ENCODE results near the gene YEATS2.
A peak's percentile ranks its signal among the peaks of the same experiment; 100 is the strongest.

Gene YEATS2

GRCh38 chr3:183833516-183833915, 135.9 kb downstream of the YEATS2 start:
- TF ChIP-seq, protein P1, sequence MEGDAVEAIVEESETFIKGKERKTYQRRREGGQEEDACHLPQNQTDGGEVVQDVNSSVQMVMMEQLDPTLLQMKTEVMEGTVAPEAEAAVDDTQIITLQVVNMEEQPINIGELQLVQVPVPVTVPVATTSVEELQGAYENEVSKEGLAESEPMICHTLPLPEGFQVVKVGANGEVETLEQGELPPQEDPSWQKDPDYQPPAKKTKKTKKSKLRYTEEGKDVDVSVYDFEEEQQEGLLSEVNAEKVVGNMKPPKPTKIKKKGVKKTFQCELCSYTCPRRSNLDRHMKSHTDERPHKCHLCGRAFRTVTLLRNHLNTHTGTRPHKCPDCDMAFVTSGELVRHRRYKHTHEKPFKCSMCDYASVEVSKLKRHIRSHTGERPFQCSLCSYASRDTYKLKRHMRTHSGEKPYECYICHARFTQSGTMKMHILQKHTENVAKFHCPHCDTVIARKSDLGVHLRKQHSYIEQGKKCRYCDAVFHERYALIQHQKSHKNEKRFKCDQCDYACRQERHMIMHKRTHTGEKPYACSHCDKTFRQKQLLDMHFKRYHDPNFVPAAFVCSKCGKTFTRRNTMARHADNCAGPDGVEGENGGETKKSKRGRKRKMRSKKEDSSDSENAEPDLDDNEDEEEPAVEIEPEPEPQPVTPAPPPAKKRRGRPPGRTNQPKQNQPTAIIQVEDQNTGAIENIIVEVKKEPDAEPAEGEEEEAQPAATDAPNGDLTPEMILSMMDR (IDR thresholded peaks at IDR 0.05): no peak
- TF ChIP-seq ZFX (IDR thresholded peaks at IDR 0.05; ENCODE audit: borderline replicate concordance): no peak
- H3K27ac ChIP-seq: no peak overlapping the region

DNA sequence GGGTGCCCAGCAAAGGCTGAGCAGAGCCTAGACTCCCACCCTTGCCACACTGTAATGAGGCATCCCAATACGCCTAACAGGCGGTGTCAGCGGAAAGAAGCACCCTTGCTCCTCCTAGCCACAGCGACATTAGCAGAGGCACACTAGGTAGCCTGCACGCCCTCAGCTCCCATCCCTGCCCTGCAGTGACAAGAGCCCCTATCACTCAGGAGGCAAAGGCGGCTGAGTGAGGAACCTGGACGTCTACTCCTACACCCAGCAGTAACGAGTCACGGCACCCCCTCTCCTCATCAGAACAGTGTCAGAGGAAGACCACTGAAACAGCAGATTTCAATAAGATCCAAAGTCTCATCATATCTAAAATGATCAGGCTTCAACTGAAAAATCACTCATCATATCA, 139.8 kb downstream of the YEATS2 start:
- H3K27ac ChIP-seq: no peak overlapping the region
- no peak for TF ChIP-seq ZFX (IDR thresholded peaks at IDR 0.05; ENCODE audit: borderline replicate concordance)
- TF ChIP-seq, protein P1 (IDR thresholded peaks at IDR 0.05): no peak

DNA sequence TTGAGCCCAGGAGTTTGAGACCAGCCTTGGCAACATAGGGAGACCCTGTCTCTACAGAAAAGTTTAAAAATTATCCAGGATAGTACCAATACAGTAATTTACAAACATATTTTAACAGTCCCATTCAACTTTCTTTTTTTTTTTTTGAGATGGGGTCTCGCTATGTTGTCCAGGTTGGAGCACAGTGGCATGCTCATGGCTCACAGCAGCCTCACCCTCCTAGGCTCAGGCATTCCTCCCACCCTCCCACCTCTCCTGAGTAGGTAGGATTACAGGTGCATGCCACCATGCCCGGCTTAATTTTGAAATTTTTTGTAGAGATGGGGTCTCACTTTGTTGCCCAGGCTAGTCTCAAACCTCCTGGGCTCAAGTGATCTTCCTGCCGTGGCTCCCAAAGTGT, 140.3 kb downstream of the YEATS2 start:
- TF ChIP-seq, protein P1 (IDR thresholded peaks at IDR 0.05): no peak
- TF ChIP-seq ZFX (IDR thresholded peaks at IDR 0.05; ENCODE audit: borderline replicate concordance): no peak
- no peak overlapping the region for H3K27ac ChIP-seq

DNA sequence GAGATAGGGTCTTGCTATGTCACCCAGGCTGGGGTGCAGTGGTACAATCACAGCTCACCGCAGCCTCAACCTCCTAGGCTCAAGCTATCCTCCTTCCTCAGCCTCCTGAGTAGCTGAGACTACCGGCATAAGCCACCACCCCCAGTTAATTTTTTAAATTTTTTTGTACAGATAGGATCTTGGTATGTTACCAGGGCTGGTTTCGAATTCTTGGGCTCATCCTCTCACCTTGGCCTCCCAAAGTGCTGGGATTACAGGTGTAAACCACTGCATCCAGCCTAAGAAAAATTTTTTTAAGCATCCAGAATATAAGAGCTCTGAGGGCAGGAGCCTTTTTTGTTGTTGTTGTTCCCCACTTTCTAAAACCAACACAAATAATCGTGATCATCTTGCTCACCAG, 142.2 kb downstream of the YEATS2 start:
- TF ChIP-seq, protein P1 (IDR thresholded peaks at IDR 0.05): no peak
- no peak for TF ChIP-seq ZFX (IDR thresholded peaks at IDR 0.05; ENCODE audit: borderline replicate concordance)
- H3K27ac ChIP-seq: no peak overlapping the region

- TF ChIP-seq, protein P1 (IDR thresholded peaks at IDR 0.05): no peak
- TF ChIP-seq ZFX (IDR thresholded peaks at IDR 0.05; ENCODE audit: borderline replicate concordance): no peak
- H3K27ac ChIP-seq: no peak overlapping the region
These were observed 147.0 kb downstream of the YEATS2 start for GRCh38 chr3:183844606-183845005.

- H3K27ac ChIP-seq: 0 out of 2 replicates have a peak overlapping the region, but pooled peaks have one; percentile 20
These were observed 147.5 kb downstream of the YEATS2 start for GRCh38 chr3:183845090-183845489.

GRCh38 chr3:183845608-183846288, 148.2 kb downstream of the YEATS2 start:
- 0 out of 2 replicates have a peak overlapping the region, but pooled peaks have one; percentile 20 for H3K27ac ChIP-seq
- no peak for TF ChIP-seq ZFX (IDR thresholded peaks at IDR 0.05; ENCODE audit: borderline replicate concordance)
- TF ChIP-seq, protein P1 (IDR thresholded peaks at IDR 0.05): no peak

More at GRCh38 chr3:183845090-183845489, 147.5 kb downstream of the YEATS2 start:
- TF ChIP-seq, protein P1 (IDR thresholded peaks at IDR 0.05): no peak
- TF ChIP-seq ZFX (IDR thresholded peaks at IDR 0.05; ENCODE audit: borderline replicate concordance): no peak

Measured in 22Rv1 (cell line).